HG03066 (cell line): ENCODE data around the gene CLPTM1L.
"Not testable (repeated sequence)": the region's sequence is repeated elsewhere in the genome, so short reads cannot be mapped to it uniquely, and the experiment has no call there.

Source experiments
- ATAC-seq: cut with Tn5 transposase; IDR thresholded peaks from one replicate; pipeline ENCODE4 v1.9.1; 2021; ENCODE audit warnings: low read depth; ENCODE audit not compliant: unreplicated experiment

Gene CLPTM1L

GRCh38 chr5:1343315-1343751 is 1.6 kb downstream of the CLPTM1L start:
- ATAC-seq = no peak

GRCh38 chr5:1342711-1343110 is 2.2 kb downstream of the CLPTM1L start:
- not testable (repeated sequence) for ATAC-seq

- ATAC-seq = no peak
Observed at GRCh38 chr5:1342268-1342667, 2.6 kb downstream of the CLPTM1L start.

GRCh38 chr5:1341863-1342262 is 3.0 kb downstream of the CLPTM1L start:
- no peak for ATAC-seq

GRCh38 chr5:1339818-1340210 is 5.1 kb downstream of the CLPTM1L start:
- ATAC-seq = not testable (repeated sequence)

GRCh38 chr5:1339139-1339817 is 5.6 kb downstream of the CLPTM1L start:
- ATAC-seq = not testable (repeated sequence)

GRCh38 chr5:1338506-1339070 is 6.3 kb downstream of the CLPTM1L start:
- ATAC-seq = no peak

- ATAC-seq = no peak
Observed at GRCh38 chr5:1338196-1338490, 6.8 kb downstream of the CLPTM1L start.

GRCh38 chr5:1337489-1338195 is 7.3 kb downstream of the CLPTM1L start:
- no peak for ATAC-seq

- no peak for ATAC-seq
Observed at GRCh38 chr5:1336749-1337488, 8.0 kb downstream of the CLPTM1L start.

GRCh38 chr5:1336106-1336561 is 8.8 kb downstream of the CLPTM1L start:
- no peak for ATAC-seq

- no peak for ATAC-seq
Observed at GRCh38 chr5:1335540-1336095, 9.3 kb downstream of the CLPTM1L start.

GRCh38 chr5:1334831-1335539 is 9.9 kb downstream of the CLPTM1L start:
- no peak for ATAC-seq

- ATAC-seq = no peak
Observed at GRCh38 chr5:1333986-1334385, 10.9 kb downstream of the CLPTM1L start.

GRCh38 chr5:1333286-1333685 is 11.6 kb downstream of the CLPTM1L start:
- ATAC-seq = not testable (repeated sequence)

GRCh38 chr5:1332461-1333001 is 12.4 kb downstream of the CLPTM1L start:
- no peak for ATAC-seq

GRCh38 chr5:1331861-1332405 is 13.0 kb downstream of the CLPTM1L start:
- ATAC-seq = no peak

- ATAC-seq = no peak
Observed at GRCh38 chr5:1330847-1331831, 13.8 kb downstream of the CLPTM1L start.
